HEK293T (cell line): ENCODE measurements around the gene YES1.

ENCODE experiments used
- BHLHE40 ChIP-seq: fragments of 450-650 bp; IDR thresholded peaks from 2 replicates; pipeline ENCODE4 v1.6.1; 2016; ENCODE audit warnings: mild to moderate bottlenecking, moderate library complexity, borderline replicate concordance
- SP1 ChIP-seq: fragments of 450-650 bp; IDR thresholded peaks from 2 replicates; pipeline ENCODE4 v1.6.1; 2017

- TF ChIP-seq SP1: no peak
- TF ChIP-seq BHLHE40: no peak
These were observed 28.0 kb upstream of the YES1 start for GRCh38 chr18:840023-840408.
